VCaP (cell line): ENCODE results near the gene NDUFB11.

Experiments used
- H3K27ac ChIP-seq: fragments of 450-650 bp; 2 replicates; pipeline ENCODE4 v1.5.1; 2017
- TF ChIP-seq, protein P1 (sequence below): fragments of 450-650 bp; conservative IDR thresholded peaks from 2 replicates; pipeline ENCODE4 v1.5.1; 2017; ENCODE audit warnings: mild to moderate bottlenecking, moderate library complexity

Gene NDUFB11

DNA sequence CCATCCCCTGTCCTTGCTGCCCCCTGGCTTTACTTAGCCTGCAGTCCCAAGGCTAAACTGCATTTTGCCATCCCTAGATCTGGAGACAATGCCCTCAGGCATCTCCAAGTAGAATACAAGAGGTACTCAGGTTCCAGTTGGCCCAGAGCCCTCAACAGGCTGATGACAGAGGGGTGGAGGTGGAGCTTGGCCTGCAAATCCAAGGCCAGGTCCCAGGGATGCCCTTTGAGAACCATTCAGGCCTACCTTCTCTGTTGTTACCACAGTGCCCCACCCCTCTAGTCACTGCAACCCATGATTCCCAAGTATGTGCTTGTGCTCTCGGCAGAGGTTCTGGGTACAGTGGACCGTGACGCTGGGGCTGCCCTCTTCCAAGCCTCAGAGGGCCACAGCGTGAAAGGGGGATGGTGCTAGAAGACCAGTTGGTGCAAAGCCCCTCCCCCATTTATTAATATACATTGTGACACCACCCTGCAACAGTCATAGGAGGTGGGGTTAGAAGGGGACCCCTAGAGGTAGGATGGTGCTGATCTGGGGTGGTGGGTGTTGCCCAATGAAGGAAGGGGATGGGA, 42.7 kb upstream of the NDUFB11 start:
- TF ChIP-seq, protein P1, sequence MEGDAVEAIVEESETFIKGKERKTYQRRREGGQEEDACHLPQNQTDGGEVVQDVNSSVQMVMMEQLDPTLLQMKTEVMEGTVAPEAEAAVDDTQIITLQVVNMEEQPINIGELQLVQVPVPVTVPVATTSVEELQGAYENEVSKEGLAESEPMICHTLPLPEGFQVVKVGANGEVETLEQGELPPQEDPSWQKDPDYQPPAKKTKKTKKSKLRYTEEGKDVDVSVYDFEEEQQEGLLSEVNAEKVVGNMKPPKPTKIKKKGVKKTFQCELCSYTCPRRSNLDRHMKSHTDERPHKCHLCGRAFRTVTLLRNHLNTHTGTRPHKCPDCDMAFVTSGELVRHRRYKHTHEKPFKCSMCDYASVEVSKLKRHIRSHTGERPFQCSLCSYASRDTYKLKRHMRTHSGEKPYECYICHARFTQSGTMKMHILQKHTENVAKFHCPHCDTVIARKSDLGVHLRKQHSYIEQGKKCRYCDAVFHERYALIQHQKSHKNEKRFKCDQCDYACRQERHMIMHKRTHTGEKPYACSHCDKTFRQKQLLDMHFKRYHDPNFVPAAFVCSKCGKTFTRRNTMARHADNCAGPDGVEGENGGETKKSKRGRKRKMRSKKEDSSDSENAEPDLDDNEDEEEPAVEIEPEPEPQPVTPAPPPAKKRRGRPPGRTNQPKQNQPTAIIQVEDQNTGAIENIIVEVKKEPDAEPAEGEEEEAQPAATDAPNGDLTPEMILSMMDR: no peak
- no peak overlapping the region for H3K27ac ChIP-seq

DNA sequence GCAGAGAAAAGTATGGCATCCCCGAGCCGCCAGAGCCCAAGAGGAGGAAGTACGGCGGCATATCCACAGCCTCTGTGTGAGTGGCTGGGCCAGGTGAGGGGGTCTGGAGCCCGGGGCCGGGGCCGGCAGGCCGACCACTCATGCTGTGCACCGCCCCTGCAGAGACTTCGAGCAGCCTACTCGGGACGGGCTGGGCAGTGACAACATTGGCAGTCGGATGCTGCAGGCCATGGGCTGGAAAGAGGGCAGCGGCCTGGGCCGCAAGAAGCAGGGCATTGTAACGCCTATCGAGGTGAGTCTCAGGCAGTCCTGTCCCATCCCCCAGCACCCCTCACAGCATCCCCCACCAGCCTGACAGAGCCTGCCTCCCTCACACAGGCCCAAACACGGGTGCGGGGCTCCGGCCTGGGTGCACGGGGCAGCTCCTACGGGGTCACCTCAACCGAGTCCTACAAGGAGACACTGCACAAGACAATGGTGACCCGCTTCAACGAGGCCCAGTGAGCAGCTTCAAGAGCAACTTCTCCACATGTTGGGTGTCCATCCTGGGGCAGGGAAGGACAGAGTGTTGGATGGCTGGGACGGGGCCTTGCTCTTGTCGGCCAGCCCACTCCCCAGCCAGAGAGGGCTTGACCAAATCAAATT, 41.7 kb upstream of the NDUFB11 start:
- TF ChIP-seq, protein P1: no peak

DNA sequence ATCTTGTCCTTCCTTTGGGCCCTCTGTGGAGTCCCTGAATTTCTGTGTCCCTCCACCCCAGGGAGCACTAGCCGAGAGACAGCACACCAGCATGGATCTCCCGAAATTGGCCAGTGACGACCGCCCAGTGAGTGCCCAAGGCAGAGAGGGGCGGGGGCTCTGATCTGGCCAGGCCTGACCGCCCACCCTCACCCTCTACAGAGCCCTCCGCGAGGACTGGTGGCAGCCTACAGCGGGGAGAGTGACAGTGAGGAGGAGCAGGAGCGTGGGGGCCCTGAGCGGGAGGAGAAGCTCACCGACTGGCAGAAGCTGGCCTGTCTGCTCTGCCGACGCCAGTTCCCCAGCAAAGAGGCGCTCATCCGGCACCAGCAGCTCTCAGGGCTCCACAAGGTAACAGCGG, 40.7 kb upstream of the NDUFB11 start:
- TF ChIP-seq, protein P1: no peak
- H3K27ac ChIP-seq: no peak overlapping the region

More for the DNA sequence above, 41.7 kb upstream of the NDUFB11 start:
- no peak overlapping the region for H3K27ac ChIP-seq

DNA sequence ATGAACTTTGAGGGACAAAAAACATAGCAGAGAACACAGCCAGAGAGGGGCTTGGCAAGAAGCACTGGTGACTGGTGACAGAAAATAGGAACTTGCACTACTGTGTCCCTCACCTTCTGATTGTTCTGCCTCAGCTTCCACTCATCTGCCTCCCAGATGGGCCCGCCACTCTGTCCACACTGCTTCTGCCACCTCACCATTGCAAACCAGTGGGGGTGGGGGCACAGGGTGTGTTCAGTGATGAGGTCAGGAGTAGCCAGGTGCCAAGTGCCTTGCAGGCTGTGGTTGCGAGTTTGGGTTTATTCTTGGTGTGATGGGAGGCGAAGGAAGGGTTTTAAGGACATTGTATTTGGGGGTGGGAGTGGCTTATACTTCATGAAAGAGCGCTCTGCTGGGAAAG, 40.0 kb upstream of the NDUFB11 start:
- TF ChIP-seq, protein P1: no peak
- H3K27ac ChIP-seq: no peak overlapping the region

DNA sequence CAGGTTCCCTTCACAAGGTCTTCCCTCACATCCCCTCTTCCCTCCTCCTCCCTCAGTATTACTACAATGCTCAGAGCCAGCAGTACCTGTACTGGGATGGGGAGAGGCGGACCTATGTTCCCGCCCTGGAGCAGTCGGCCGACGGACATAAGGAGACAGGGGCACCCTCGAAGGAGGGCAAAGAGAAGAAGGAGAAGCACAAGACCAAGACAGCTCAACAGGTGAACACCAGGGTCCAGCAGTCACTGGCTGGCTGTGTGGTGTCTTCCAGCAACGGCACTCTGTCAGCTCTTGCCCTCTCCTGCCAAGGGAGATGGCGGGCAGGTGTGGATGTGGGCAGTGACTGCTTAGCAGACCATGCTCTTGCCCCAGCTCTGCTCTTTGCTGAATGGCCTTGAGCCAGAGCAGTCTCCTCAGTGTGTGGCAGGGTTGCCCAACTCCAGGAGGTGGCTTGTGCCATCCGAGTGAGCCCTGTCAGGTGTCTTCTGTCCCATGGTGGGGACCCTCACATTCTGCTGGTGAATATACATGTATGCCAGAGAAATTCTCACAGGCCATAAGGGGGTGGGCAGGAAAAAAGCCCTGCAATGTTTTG, 37.7 kb upstream of the NDUFB11 start:
- no peak overlapping the region for H3K27ac ChIP-seq
- TF ChIP-seq, protein P1: no peak

DNA sequence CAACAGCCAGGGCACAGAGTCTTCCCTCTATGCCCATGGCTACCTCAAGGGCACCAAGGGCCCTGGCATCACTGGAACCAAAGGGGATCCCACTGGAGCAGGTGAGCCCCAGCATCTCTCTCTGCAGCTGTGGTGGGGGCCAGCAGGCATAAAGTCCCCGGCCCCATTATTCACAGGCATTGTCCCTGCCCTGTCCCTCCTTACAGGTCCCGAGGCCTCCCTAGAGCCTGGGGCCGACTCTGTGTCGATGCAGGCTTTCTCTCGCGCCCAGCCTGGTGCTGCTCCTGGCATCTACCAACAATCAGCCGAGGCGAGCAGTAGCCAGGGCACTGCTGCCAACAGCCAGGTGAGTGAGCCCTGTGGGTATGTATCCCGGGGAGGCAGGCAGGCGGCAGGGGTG, 36.8 kb upstream of the NDUFB11 start:
- TF ChIP-seq, protein P1: no peak

DNA sequence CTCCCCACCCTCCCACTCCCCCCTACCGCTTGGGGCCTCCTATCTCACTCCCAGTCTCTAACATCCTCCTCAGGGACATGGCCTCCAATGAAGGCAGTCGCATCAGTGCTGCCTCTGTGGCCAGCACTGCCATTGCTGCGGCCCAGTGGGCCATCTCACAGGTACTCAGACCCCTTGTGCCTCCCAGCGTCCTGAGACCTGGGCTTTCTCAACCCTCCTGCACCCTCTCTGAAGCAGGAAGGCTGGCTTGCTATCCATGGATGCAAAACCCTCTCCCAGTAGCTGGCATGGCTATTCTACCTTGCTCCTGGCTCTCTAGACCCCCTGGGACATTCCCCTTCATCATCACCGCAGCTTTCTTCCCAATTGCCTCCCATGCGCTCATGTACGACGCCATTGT, 35.8 kb upstream of the NDUFB11 start:
- TF ChIP-seq, protein P1: no peak
- H3K27ac ChIP-seq: no peak overlapping the region

More for the DNA sequence above, 36.8 kb upstream of the NDUFB11 start:
- no peak overlapping the region for H3K27ac ChIP-seq
